HG02870 (cell line): ENCODE measurements around the gene DMC1.
"Not testable (repeated sequence)": the region's sequence is repeated elsewhere in the genome, so short reads cannot be mapped to it uniquely, and the experiment has no call there.

Experiments
- ATAC-seq: cut with Tn5 transposase; IDR thresholded peaks from one replicate; pipeline ENCODE4 v1.9.1; 2021; ENCODE audit warnings: mild to moderate bottlenecking, moderate library complexity; ENCODE audit not compliant: unreplicated experiment

The DMC1 gene

GRCh38 chr22:38470179-38470578, 99.8 kb downstream of the DMC1 start:
- not testable (repeated sequence) for ATAC-seq

GRCh38 chr22:38469306-38469781, 100.6 kb downstream of the DMC1 start:
- no peak for ATAC-seq
